Measurements from ENCODE around the gene CCNL1. TPM values are rescaled to one million over a fixed set of nuclear protein-coding genes. Genes with fewer than 3 reads are reported as not detected.
"Not testable (repeated sequence)": the region's sequence is repeated elsewhere in the genome, so short reads cannot be mapped to it uniquely, and the experiment has no call there.

The CCNL1 gene
- total RNA-seq, 1 experiment from 2014 or later = 118 TPM

- BruUV-seq (replicated peaks); ATAC-seq; DNase-seq (ENCODE audit: low read depth, low spot score); H3K9me3 ChIP-seq (ENCODE audit: control insufficient read depth, insufficient read depth, low read depth, low read length); CTCF ChIA-PET; in situ Hi-C loops (cut with HindIII; ENCODE audit: low pct_unique_long_range_greater_than_20kb, low sequenced_read_pairs); H3K27ac ChIP-seq (ENCODE audit: low read length); H3K27me3 ChIP-seq (ENCODE audit: control insufficient read depth, insufficient read depth, low read length); intact Hi-C loops (cut with micrococcal nuclease; ENCODE audit: unreplicated experiment); H3K4me3 ChIP-seq (ENCODE audit: low read depth in 2 of 2, low read length in 2 of 2): not testable (repeated sequence)
- POLR2A ChIA-PET = interaction anchor here (0.8 to 1.2 kb wide), 4 partner anchors 9 to 39 kb away, joined by 3 to 4 read pairs (median 3); no protein-coding TSS in a partner anchor
- Histone ChIP-seq H3K4me1 (ENCODE audit: control insufficient read depth, insufficient read depth, low read length) (peaks cover 11% of the 10 kb centered on the region), H3K36me3 (ENCODE audit: control insufficient read depth, insufficient read depth, low read length) (peaks cover 16% of the 10 kb centered on the region)
- peak; percentile 76 for TF ChIP-seq CTCF (IDR thresholded peaks at IDR 0.05)
These were observed 2.7 kb upstream of the CCNL1 start for GRCh38 chr3:157162620-157163019.

- DNase-seq (ENCODE audit: low read depth, low spot score) (no peak), ATAC-seq (peak; percentile 57)
- in situ Hi-C loops (cut with HindIII; ENCODE audit: low pct_unique_long_range_greater_than_20kb, low sequenced_read_pairs) = no loop called here
- intact Hi-C loops (cut with micrococcal nuclease; ENCODE audit: unreplicated experiment) = loop anchor here (1.0 kb wide), 1 partner anchor 14 kb away; no protein-coding TSS in a partner anchor
- ChIA-PET CTCF (no interaction called here), POLR2A (interaction anchor here (0.6 to 2.7 kb wide), 4 partner anchors 13 to 1562 kb away, joined by 3 to 59 read pairs (median 4); no protein-coding TSS in a partner anchor)
- TF ChIP-seq REST (IDR thresholded peaks at IDR 0.05; ENCODE audit: insufficient read depth in 1 of 2, low read depth in 2 of 2, low read length in 1 of 2) (no peak), SIN3A (IDR thresholded peaks at IDR 0.05; ENCODE audit: borderline replicate concordance, insufficient read depth, low read depth, low read length) (no peak), TCF7L2 (IDR thresholded peaks at IDR 0.05; ENCODE audit: low read depth, low read length) (no peak), CTCF (IDR thresholded peaks at IDR 0.05) (no peak), POLR2AphosphoS5 (IDR thresholded peaks at IDR 0.05; ENCODE audit: low read depth, low read length) (no peak)
- peaks cover 34% of the 10 kb centered on the region for H3K36me3 ChIP-seq (ENCODE audit: control insufficient read depth, insufficient read depth, low read length)
- peaks cover 29% of the 10 kb centered on the region for H3K4me1 ChIP-seq (ENCODE audit: control insufficient read depth, insufficient read depth, low read length)
- H3K4me3 ChIP-seq (ENCODE audit: low read depth in 2 of 2, low read length in 2 of 2) = peak overlapping the region; percentile 71 to 88
- H3K27me3 ChIP-seq (ENCODE audit: control insufficient read depth, insufficient read depth, low read length) = no peaks in the 10 kb centered on the region
- H3K9me3 ChIP-seq (ENCODE audit: control insufficient read depth, insufficient read depth, low read depth, low read length) = no peaks in the 10 kb centered on the region
- TSS peak; percentile 98 for BruUV-seq (replicated peaks)
- H3K27ac ChIP-seq (ENCODE audit: low read length) = peak overlapping the region; percentile 100
These were observed 894 bp upstream of the CCNL1 start for GRCh38 chr3:157160658-157161424.

Measured in Panc1 (cell line).